Left renal cortex interstitium (tissue), 4 donors: ENCODE results near the gene LIPC. TPM values are rescaled to one million over a fixed set of nuclear protein-coding genes. Genes with fewer than 3 reads are reported as not detected.

ENCODE experiments used
- DNase-seq, 4 donors: peaks; one replicate each; pipeline ENCODE4 v3.0.0-alpha.2; 2013; ENCODE audit warnings: low read depth in 4 of 4, low spot score in 2 of 4, missing footprints in 1 of 4
- polyA plus RNA-seq, 4 donors: library from polyadenylated mRNA; unstranded; fragments of 120-200 nt; gene quantifications; one replicate each; pipeline ENCODE4 v1.2.1, GENCODE V29; 2013; ENCODE audit not compliant: insufficient read length in 4 of 4

LIPC gene
- polyA plus RNA-seq, 4 donors: 11.8 to 18.8 (median 15.4) TPM

DNA sequence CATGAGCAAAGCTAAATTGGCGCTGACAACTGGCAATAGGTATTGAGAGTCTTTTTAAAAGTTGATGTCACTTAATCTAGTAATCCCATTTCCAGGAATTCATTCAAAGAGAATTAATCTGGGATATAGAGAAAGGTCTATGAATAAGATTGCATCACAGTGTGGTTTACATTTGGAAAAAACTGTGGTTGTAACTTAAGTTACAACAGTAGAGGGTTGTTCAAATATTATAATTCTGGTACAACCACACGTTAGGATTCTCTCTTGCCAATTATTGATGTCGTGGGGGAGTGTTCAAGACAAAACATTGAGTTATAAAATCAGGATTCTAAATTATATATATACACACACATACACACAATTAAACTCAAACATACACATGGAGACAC, 79.8 kb downstream of the LIPC start:
- no peak for DNase-seq

- DNase-seq: no peak
These were observed 80.7 kb downstream of the LIPC start for GRCh38 chr15:58512522-58512921.

DNA sequence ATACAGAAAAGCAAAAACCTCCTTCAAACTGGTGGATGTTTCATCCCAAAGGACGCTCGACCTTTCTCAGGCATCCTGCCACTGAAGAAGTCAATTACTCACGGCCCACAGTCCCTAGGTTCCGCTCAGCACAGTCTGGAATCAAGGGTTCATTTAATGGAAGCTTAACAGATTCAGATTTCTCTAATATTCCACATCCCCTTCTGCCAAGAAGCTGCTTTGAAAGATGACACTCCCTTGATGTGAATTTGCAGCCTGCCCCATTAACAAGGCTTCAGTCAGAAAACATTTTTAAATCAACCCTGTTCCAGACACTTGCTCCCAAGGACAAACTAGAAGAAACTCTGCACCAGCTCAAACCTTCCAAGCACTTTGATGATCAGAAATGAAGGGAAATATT, 81.2 kb downstream of the LIPC start:
- DNase-seq: no peak

DNA sequence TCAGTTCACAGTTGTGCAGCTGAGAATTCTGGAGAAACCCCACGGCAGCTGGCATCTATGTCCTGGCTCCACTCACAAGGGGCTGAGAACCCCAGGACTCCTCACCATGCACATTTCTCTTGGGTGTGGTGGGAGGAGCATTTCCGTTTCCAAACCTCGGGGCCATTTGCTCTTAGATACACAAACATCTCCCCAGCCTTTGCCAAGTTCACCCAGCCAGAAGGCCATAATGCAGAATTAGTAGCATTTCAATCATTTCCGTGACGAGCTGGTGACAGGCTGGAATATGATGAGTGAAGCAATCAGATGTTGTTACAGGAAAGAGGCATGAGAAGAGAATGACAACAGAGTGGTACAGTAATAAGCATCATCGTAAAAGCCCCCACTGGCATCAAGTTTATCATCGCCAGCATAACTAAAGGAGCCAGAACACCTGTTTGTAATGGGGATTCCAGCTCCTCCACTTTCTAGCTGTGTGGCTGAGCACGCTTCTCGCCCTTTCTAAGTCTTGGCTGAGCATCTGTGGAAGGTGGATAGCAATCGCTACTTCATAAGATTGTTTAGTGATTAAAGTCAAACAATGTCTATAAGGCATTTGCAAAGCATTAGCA, 82.0 kb downstream of the LIPC start:
- DNase-seq: no peak

DNA sequence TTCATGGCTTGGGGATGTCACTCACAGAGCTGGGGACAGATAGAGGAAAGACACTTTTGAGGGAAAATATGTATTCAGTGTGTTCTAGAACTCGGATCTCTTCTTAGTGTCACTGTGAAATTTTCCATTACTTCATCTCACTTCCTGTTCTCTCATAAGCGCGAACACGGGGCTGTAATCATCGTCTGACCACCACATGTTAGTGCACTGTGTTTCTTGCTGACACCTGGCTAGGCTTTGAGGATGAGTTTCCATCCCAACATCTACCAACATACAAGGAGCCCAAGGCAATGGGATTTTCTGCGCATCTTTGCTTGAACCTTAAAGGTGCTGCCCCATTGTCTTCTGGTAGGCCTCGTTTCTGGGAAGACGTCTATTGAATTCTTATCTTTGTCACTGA, 84.0 kb downstream of the LIPC start:
- no peak for DNase-seq

GRCh38 chr15:58517252-58517681, 85.5 kb downstream of the LIPC start:
- no peak for DNase-seq

DNA sequence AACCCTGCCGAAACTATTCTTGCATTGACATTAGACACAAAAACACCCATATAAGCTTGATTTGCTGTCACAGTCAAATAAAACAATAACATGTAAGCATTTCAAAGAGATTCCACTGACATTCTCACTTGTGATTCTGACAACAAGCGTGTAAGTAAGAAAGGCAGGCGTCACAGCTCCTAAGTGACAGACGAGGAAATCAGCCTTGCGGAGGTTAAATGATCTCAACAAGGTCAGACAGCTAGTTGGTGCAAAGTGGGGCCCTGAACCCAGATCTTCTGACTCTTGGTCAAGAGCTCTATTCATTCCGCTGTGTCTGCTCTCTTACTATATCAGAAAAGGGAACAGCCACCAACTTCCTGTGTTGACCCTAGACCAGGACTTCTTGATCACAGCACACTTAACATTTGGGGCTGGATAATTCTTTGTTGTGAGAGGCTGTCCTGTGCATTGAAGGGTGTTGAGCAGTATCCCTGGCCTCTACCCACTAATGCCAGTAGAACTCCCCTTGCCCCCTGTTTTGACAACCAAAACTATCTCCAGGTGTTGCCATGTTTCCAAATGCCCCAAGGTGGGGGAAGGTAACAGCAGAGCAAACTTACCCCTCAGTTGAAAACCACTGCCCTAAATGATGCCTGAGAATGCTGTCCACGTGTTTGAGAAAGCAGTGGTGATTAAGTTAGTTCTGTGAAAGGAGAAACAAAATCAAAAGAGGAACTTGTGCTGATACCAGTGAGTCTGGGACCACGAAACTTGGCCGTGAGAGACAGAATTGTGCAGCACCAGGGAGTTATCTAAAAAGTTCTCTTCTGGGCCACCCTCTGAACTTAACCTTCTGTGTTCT, 86.1 kb downstream of the LIPC start:
- DNase-seq: no peak

GRCh38 chr15:58518626-58519025, 86.8 kb downstream of the LIPC start:
- no peak for DNase-seq

- DNase-seq: no peak
These were observed 87.7 kb downstream of the LIPC start for GRCh38 chr15:58519516-58519915.

DNA sequence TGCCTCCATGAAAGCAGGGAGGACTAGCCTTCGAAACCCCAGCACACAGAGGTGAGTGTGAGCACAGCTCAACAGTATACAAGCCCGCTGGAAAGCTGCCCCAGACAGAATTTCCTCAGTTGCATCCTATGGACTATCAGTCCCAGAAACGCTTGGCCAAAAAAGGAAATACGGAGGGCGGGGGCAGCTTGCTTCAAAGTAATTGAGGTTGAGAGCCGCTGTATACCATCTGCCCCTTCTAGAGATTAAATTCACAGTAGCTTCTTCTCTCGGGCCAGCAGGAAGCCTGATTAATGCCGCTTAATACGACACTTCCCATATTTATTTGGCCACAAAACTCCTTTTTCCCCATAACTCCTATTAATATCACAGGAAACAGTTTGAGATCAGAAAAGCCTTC, 88.7 kb downstream of the LIPC start:
- no peak for DNase-seq

DNA sequence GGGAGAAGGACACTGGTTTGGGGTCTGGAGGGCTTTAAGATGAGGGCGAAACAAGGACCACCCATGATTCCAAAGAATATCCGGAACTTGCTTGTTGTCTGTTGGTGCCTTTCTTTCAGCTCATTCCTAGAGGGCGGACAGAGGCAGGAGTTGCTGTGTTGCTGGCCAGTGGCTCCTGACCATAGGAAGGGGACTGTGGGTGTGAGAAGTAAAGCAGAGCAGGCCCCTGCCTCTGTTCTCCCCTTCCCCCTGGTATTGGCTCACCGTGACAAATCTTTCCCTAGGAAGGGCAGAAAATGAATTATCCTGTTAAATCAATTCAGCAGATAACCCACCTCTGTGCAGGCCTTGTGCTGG, 89.1 kb downstream of the LIPC start:
- DNase-seq: no peak

DNA sequence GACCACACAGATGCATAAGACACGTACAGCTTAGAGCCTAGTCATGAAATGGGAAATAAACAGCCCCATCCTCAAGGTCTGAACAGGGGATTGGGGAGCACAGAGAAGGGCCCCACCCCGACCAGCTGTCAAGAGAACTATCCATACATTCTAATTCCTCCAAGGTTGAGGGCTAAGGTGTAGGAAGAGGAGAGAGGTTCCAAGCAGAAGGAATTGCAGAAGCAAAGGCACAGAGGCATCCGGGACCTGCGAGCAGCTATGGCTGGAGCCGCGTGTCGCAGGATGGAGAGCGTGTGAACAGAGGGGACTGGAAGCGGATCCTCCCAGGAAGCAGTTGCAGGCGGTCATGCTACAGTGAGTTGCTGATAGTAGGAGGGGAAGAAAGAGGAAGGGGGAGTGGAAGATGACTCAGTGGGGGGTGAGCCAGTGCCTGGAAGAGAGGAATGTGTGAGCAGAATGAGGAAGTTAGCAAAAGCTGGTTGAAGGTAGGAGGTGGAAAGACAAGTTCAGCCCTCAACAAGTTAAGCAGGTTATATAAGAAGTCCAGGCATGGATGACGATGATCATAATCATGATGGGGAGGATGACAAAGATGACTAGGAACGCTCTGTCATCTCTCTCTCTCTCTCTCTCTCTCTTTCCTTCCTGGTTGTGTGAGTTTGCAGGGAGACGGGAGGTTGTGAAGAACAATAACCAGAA, 89.7 kb downstream of the LIPC start:
- DNase-seq: peak in 2 of 4 donors; percentile 63 to 70

DNA sequence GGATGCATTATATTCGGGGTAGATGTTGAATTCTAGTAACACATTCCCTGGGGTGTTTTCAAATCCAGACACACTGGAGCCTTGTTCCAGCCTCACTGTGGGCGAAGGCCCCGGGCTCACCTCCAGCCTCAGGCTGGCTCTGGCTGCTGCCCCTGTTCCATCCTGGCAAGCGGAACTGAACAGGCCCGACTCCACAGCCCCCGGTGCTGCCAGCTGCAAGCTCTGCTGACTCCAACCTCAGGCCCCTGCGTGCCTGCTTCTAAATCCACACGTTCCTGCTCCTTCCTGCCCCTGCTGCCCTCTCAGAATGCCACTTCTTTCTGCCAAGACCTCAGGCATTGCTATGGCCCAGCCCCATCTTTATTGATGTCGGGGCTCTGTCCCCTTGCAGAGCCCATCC, 90.6 kb downstream of the LIPC start:
- no peak for DNase-seq

DNA sequence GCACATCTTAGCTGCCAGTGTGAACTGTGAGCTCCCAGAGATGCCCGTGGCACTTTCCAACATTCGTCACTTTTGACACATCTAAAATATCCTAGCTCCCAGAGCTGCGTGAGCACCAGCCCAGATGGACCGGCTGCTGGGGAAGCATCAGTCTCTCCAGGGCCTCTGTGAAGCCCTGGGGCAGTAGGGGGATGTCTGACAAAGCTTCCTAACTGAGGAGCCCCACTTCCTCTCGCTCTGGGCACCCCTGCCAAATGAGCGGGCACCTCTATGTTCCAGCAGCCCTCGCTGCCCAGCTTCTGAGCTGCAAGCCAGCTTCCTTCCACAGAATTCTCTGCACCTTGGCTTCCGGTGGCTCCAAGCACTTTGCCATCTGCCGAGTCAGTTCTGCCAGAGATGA, 91.1 kb downstream of the LIPC start:
- no peak for DNase-seq

DNA sequence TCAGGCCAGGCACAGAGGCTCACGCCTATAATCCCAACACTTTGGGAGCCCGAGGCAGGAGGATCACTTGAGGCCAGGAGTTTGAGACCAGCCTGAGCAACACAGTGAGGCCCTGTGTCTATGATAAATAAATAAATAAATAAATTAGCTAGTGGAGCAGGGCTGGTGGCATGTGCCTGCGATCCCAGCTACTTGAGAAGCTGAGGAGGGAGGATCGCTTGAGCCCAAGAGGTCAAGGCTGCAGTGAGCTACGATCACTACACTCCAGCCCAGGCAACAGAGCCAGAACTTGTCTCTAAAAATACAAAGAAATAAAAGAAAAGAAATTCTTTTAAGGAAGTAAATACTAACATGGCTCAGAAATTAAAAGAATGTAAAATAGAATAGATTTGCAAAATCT, 91.8 kb downstream of the LIPC start:
- no peak for DNase-seq

DNA sequence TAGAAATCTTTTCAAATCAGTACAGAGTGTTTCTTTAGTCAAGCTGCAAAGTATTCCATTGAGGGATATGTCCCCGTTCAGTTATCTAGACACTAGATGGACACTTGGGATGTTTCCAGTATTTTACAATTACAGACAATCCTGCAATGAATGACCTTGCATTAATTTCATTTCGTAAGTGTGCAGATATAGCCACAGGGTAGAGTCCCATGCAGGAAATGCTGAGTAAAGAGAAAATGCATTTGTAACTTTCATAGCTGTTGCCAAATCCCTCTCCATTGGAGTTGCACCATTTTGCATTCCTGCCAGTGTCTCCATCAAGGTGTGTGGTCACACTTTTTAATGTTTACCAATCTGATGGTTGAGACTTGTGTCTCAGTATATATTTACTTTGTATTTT, 92.5 kb downstream of the LIPC start:
- no peak for DNase-seq

- DNase-seq: no peak
These were observed 94.2 kb downstream of the LIPC start for GRCh38 chr15:58525991-58526421.

GRCh38 chr15:58526647-58527192, 94.9 kb downstream of the LIPC start:
- DNase-seq: no peak

- DNase-seq: no peak
These were observed 95.9 kb downstream of the LIPC start for GRCh38 chr15:58527573-58528187.

DNA sequence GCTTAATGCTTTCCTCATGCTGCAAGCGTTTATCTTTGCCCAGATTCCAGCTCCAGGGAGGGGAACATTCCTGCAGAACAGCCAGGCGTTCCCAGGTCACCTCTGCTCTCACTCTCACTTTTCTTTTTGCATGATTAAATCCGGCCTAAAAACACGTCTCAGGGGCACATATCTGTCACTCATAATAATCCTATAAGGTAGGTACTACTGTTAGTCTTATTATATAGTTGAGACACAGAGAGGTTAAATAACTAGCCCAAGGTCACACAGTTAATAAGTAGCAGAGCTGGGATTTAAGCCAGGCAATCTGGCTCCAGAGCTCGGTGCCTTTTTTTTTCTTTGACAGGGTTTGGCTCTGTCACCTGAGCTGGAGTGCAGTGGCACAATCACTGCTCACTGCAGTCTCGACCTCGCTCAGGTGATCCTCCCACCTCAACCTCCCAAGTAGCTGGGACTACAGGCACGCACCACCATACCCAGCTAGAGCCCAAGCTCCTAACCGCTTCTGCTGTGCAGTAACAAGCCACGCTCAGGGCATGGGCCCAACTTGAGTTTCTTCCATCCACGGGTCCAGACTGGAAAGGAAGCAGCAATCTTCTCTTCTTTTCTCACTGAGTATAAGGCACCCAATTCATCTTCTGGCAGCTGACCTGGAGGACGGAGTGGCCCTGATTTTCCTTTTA, 96.5 kb downstream of the LIPC start:
- peak in 2 of 4 donors; percentile 56 to 64 for DNase-seq
